IMR-90 (cell line): ENCODE data around the gene ZBTB11. TPM values are rescaled to one million over a fixed set of nuclear protein-coding genes. Genes with fewer than 3 reads are reported as not detected.

ENCODE experiments used
- ATAC-seq: fragments of 200-7000 bp; cut with Tn5 transposase; 2 replicates; pipeline ENCODE4 v1.9.1; 2020; ENCODE audit warnings: low read depth, mild to moderate bottlenecking, moderate library complexity
- BruUV-seq: library from RNA; stranded (reverse); fragments of 400-500 nt; replicated peaks from 2 replicates; lab custom pipeline; 2021; lab: Mats Ljungman, UMichigan
- CTCF ChIA-PET: fragments of 300-600 bp; formaldehyde crosslinking; extraction: SDS; loops from one replicate; lab custom pipeline; 2021; ENCODE audit warnings: antibody characterized with exemption; lab: Yijun Ruan, JAX
- POLR2A ChIA-PET: fragments of 300-600 bp; sonication (Branson Sonifier 250); formaldehyde crosslinking; loops from one replicate; lab custom pipeline; 2022; ENCODE audit warnings: antibody characterized with exemption; ENCODE audit not compliant: unreplicated experiment; lab: Charles Lee
- DNase-seq: peaks from one replicate; pipeline ENCODE4 v3.0.0; 2013
- H2AFZ ChIP-seq: replicated peaks from 2 replicates; pipeline ENCODE3; 2013; ENCODE audit warnings: low read length, mild to moderate bottlenecking; ENCODE audit not compliant: poor library complexity
- H2AK5ac ChIP-seq: 2 replicates; pipeline ENCODE4 v1.6.1; 2013; ENCODE audit warnings: low read depth, low read length, inconsistent platforms
- H2AK9ac ChIP-seq: replicated peaks from 2 replicates; pipeline ENCODE3; 2013; ENCODE audit warnings: mild to moderate bottlenecking, low read depth, low read length, moderate library complexity; ENCODE audit not compliant: poor library complexity
- H2BK120ac ChIP-seq: 2 replicates; pipeline ENCODE4 v1.6.1; 2013; ENCODE audit warnings: low read depth, low read length, inconsistent platforms
- H2BK15ac ChIP-seq: 3 replicates; pipeline ENCODE4 v1.6.1; 2013; ENCODE audit warnings: low read depth, low read length, inconsistent platforms
- H2BK20ac ChIP-seq: 2 replicates; pipeline ENCODE4 v1.6.1; 2013; ENCODE audit warnings: low read depth, mild to moderate bottlenecking, inconsistent platforms, low read length, moderate library complexity
- H2BK5ac ChIP-seq: 2 replicates; pipeline ENCODE4 v1.6.1; 2013; ENCODE audit warnings: mild to moderate bottlenecking, low read depth, low read length, inconsistent platforms; ENCODE audit not compliant: poor library complexity, severe bottlenecking
- H3K14ac ChIP-seq: replicated peaks from 2 replicates; pipeline ENCODE4 v1.6.1; 2013; ENCODE audit warnings: low read depth, low read length, inconsistent platforms
- H3K18ac ChIP-seq: 2 replicates; pipeline ENCODE4 v1.6.1; 2013; ENCODE audit warnings: low read depth, low read length, control low read depth
- H3K23ac ChIP-seq: 2 replicates; pipeline ENCODE4 v1.6.1; 2013; ENCODE audit warnings: low read depth, low read length, inconsistent platforms
- H3K27ac ChIP-seq: 2 replicates; pipeline ENCODE4 v1.5.1; 2013; ENCODE audit warnings: mild to moderate bottlenecking, control low read depth, low read length; ENCODE audit not compliant: insufficient read depth
- H3K27me3 ChIP-seq: 2 replicates; pipeline ENCODE4 v1.6.1; 2013; ENCODE audit warnings: low read length; ENCODE audit not compliant: control insufficient read depth, insufficient read depth
- H3K36me3 ChIP-seq: 2 replicates; pipeline ENCODE4 v1.6.1; 2013; ENCODE audit warnings: low read length, mixed read lengths; ENCODE audit not compliant: control insufficient read depth, insufficient read depth
- H3K4ac ChIP-seq: 2 replicates; pipeline ENCODE4 v1.6.1; 2013; ENCODE audit warnings: low read depth, low read length, inconsistent platforms
- H3K4me1 ChIP-seq: 2 replicates; pipeline ENCODE4 v1.6.1; 2013; ENCODE audit warnings: low read length, mixed read lengths; ENCODE audit not compliant: control insufficient read depth, insufficient read depth
- H3K4me2 ChIP-seq: 2 replicates; pipeline ENCODE4 v1.6.1; 2013; ENCODE audit warnings: low read depth, mild to moderate bottlenecking, control low read depth, low read length, moderate library complexity
- H3K4me3 ChIP-seq: 2 replicates; pipeline ENCODE4 v1.5.1; 2013; ENCODE audit warnings: low read depth, mild to moderate bottlenecking, control low read depth, low read length, moderate library complexity; ENCODE audit not compliant: insufficient read depth
- H3K56ac ChIP-seq: 2 replicates; pipeline ENCODE4 v1.6.1; 2013; ENCODE audit warnings: low read length, inconsistent platforms; ENCODE audit not compliant: insufficient read depth; ENCODE audit errors: extremely low read depth
- H3K79me1 ChIP-seq, 2 experiments: 2 replicates each; pipeline ENCODE4 v1.6.1; 2013; ENCODE audit warnings: low read length in 2 of 2, inconsistent platforms in 1 of 2, low read depth in 1 of 2
- H3K9ac ChIP-seq: 2 replicates; pipeline ENCODE4 v1.6.1; 2013; ENCODE audit warnings: low read depth, low read length, control low read depth
- H3K9me1 ChIP-seq: 2 replicates; pipeline ENCODE4 v1.6.1; 2013; ENCODE audit warnings: low read length, inconsistent platforms; ENCODE audit not compliant: insufficient read depth
- H3K9me3 ChIP-seq: 2 replicates; pipeline ENCODE4 v1.6.1; 2013; ENCODE audit warnings: low read length; ENCODE audit not compliant: control insufficient read depth, insufficient read depth
- H4K20me1 ChIP-seq: 2 replicates; pipeline ENCODE4 v1.6.1; 2013; ENCODE audit warnings: low read length, inconsistent platforms; ENCODE audit not compliant: insufficient read depth
- H4K5ac ChIP-seq: 2 replicates; pipeline ENCODE4 v1.6.1; 2013; ENCODE audit warnings: mild to moderate bottlenecking, low read depth, low read length, control low read depth
- H4K8ac ChIP-seq, 2 experiments: 2 replicates each; pipeline ENCODE4 v1.6.1; 2013; ENCODE audit warnings: low read depth in 2 of 2, low read length in 2 of 2, control low read depth in 1 of 2, inconsistent platforms in 1 of 2
- H4K91ac ChIP-seq: 2 replicates; pipeline ENCODE4 v1.6.1; 2013; ENCODE audit warnings: low read depth, low read length, inconsistent platforms; ENCODE audit not compliant: insufficient read depth
- BHLHE40 ChIP-seq: fragments of 150-350 bp; IDR thresholded peaks from 2 replicates; pipeline ENCODE4 v1.6.1; 2016; ENCODE audit warnings: mild to moderate bottlenecking, low read depth, low read length
- CEBPB ChIP-seq: IDR thresholded peaks from 2 replicates; pipeline ENCODE4 v1.6.1; 2012; ENCODE audit warnings: low read depth, low read length, improper control_type of control experiment
- CHD1 ChIP-seq: IDR thresholded peaks from 2 replicates; pipeline ENCODE4 v1.6.1; 2012; ENCODE audit warnings: low read depth, low read length, improper control_type of control experiment
- CTCF ChIP-seq: conservative IDR thresholded peaks from 2 replicates; pipeline ENCODE4 v1.5.1; 2012; ENCODE audit warnings: mild to moderate bottlenecking, low read depth, low read length, improper control_type of control experiment
- ELK1 ChIP-seq: fragments of 150-350 bp; IDR thresholded peaks from 2 replicates; pipeline ENCODE4 v1.6.1; 2016; ENCODE audit warnings: low read depth, mild to moderate bottlenecking, low read length, moderate library complexity, borderline replicate concordance
- FOS ChIP-seq: fragments of 150-350 bp; IDR thresholded peaks from 2 replicates; pipeline ENCODE4 v1.6.1; 2016; ENCODE audit warnings: low read depth, low read length
- MAFK ChIP-seq: IDR thresholded peaks from 2 replicates; pipeline ENCODE4 v1.6.1; 2012; ENCODE audit warnings: low read depth, low read length, improper control_type of control experiment
- MAZ ChIP-seq: IDR thresholded peaks from 2 replicates; pipeline ENCODE4 v1.6.1; 2012; ENCODE audit warnings: low read depth, mild to moderate bottlenecking, low read length, improper control_type of control experiment, moderate library complexity, borderline replicate concordance
- MXI1 ChIP-seq: IDR thresholded peaks from 2 replicates; pipeline ENCODE4 v1.6.1; 2012; ENCODE audit warnings: low read depth, mild to moderate bottlenecking, low read length, moderate library complexity, borderline replicate concordance
- NFE2L2 ChIP-seq: fragments of 150-350 bp; IDR thresholded peaks from 2 replicates; pipeline ENCODE4 v1.6.1; 2016; ENCODE audit warnings: low read depth, mild to moderate bottlenecking, low read length
- POLR2A ChIP-seq: IDR thresholded peaks from 2 replicates; pipeline ENCODE4 v1.6.1; 2012; ENCODE audit warnings: mild to moderate bottlenecking, low read depth, low read length
- RAD21 ChIP-seq: IDR thresholded peaks from 2 replicates; pipeline ENCODE4 v1.6.1; 2012; ENCODE audit warnings: low read length, improper control_type of control experiment
- RCOR1 ChIP-seq: IDR thresholded peaks from 2 replicates; pipeline ENCODE4 v1.6.1; 2012; ENCODE audit warnings: mild to moderate bottlenecking, low read length, improper control_type of control experiment; ENCODE audit not compliant: insufficient replicate concordance
- RFX5 ChIP-seq: IDR thresholded peaks from 2 replicates; pipeline ENCODE4 v1.8.0; 2012; ENCODE audit warnings: low read depth, mild to moderate bottlenecking, low read length, moderate library complexity
- USF2 ChIP-seq: fragments of 150-350 bp; IDR thresholded peaks from 2 replicates; pipeline ENCODE4 v1.6.1; 2017; ENCODE audit warnings: mild to moderate bottlenecking, antibody characterized with exemption, low read length, low read depth
- WGBS, 2 experiments: methylation state at CpG; one replicate each; pipeline versions ENCODE4 v1.1.5 to v1.1.7; 2013; ENCODE audit warnings: missing lambda C conversion rate in 2 of 2; ENCODE audit not compliant: insufficient read length in 1 of 2; ENCODE audit errors: extremely low coverage in 2 of 2; 5-methylcytosine and 5-hydroxymethylcytosine counted together
- dilution Hi-C: fragments of 300-500 bp; cut with HindIII; formaldehyde crosslinking; loops from one replicate; pipeline ENCODE4 v1.14.3; 2018; ENCODE audit warnings: low sequenced_read_pairs; ENCODE audit not compliant: unreplicated experiment
- in situ Hi-C: fragments of 300-500 bp; cut with MboI; formaldehyde crosslinking; loops from 3 replicates; pipeline ENCODE4 v1.14.3; 2019; ENCODE audit warnings: low sequenced_read_pairs, inconsistent platforms, mixed read lengths
- intact Hi-C: fragments of 100-400 bp; cut with micrococcal nuclease; formaldehyde crosslinking; loops from 2 replicates; pipeline ENCODE4 v1.10.0; 2022
- polyA plus RNA-seq, 3 experiments: library from polyadenylated mRNA; depleted of rRNA; stranded (reverse); fragments of >200 nt; gene quantifications; 2 replicates each; pipeline ENCODE4 v1.2.3, GENCODE V29; 2012; ENCODE audit warnings: low replicate concordance in 1 of 3
- total RNA-seq: library from RNA; depleted of rRNA; stranded (reverse); fragments of >200 nt; gene quantifications from 2 replicates; pipeline ENCODE4 v1.2.3, GENCODE V29; 2012

The ZBTB11 gene
- total and polyA plus RNA-seq, 2 of the 4 experiments (the other 2 are of a cell fraction): 6.0 to 17.2 TPM

GRCh38 chr3:101623656-101624055, 53.3 kb downstream of the ZBTB11 start:
- no peak overlapping the region for H2AK5ac ChIP-seq
- no peak overlapping the region for H2BK20ac ChIP-seq
- no peak for DNase-seq
- H3K4me3 ChIP-seq: no peak overlapping the region
- no peak overlapping the region for H3K4me2 ChIP-seq
- CTCF ChIA-PET: no interaction called here
- no peak overlapping the region for H4K91ac ChIP-seq
- intact Hi-C loops: no loop called here
- no peak overlapping the region for H2BK15ac ChIP-seq
- H3K14ac ChIP-seq: no peak overlapping the region
- H4K8ac ChIP-seq: no peak overlapping the region
- no peaks in the 10 kb centered on the region for H4K20me1 ChIP-seq
- no peak overlapping the region for H3K18ac ChIP-seq
- H2AFZ ChIP-seq: no peak overlapping the region
- H3K9me1 ChIP-seq: no peaks in the 10 kb centered on the region
- H4K5ac ChIP-seq: no peak overlapping the region
- no peak overlapping the region for H3K9ac ChIP-seq
- H2AK9ac ChIP-seq: no peak overlapping the region
- H3K56ac ChIP-seq: no peak overlapping the region
- no peak for ATAC-seq
- no peak overlapping the region for H3K27ac ChIP-seq
- no peaks in the 10 kb centered on the region for H3K9me3 ChIP-seq
- dilution Hi-C loops: no loop called here
- no peaks in the 10 kb centered on the region for H3K79me1 ChIP-seq
- no peak overlapping the region for H3K4ac ChIP-seq
- in situ Hi-C loops: no loop called here
- H2BK5ac ChIP-seq: no peak overlapping the region
- no peaks in the 10 kb centered on the region for H3K27me3 ChIP-seq
- H3K4me1 ChIP-seq: no peaks in the 10 kb centered on the region
- no peak overlapping the region for H2BK120ac ChIP-seq
- WGBS, 2 experiments: no CpG with 5 or more reads among the region's 1 CpG
- TF ChIP-seq CEBPB: no peak
- no peak for TF ChIP-seq MXI1
- no peak for TF ChIP-seq CTCF
- TF ChIP-seq USF2: no peak
- no peak for TF ChIP-seq BHLHE40
- TF ChIP-seq MAZ: no peak
- TF ChIP-seq RFX5: no peak
- no peak for TF ChIP-seq POLR2A
- no peak for TF ChIP-seq FOS
- TF ChIP-seq RAD21: no peak
- TF ChIP-seq MAFK: no peak
- TF ChIP-seq ELK1: no peak
- no peak for TF ChIP-seq NFE2L2
- TF ChIP-seq CHD1: no peak
- no peak for TF ChIP-seq RCOR1
- no peak overlapping the region for H3K23ac ChIP-seq
- no peaks in the 10 kb centered on the region for H3K36me3 ChIP-seq
- no TSS peak for BruUV-seq
- POLR2A ChIA-PET: no interaction called here
